Activated naive CD8-positive, alpha-beta T cell treated with anti-CD3 and anti-CD28 coated beads, Interleukin-2, amount 10 ng/mL, durations not matched to agents 7 days and 5 days (primary cell): ENCODE measurements around the gene SLC25A21. TPM values are rescaled to one million over a fixed set of nuclear protein-coding genes. Genes with fewer than 3 reads are reported as not detected.

Experiments used
- ATAC-seq: fragments of 150-1000 bp; cut with Tn5 transposase; one replicate; pipeline ENCODE4 v1.10.0; 2021; ENCODE audit warnings: low read depth, moderate library complexity
- POLR2A ChIA-PET: fragments of 350-600 bp; sonication (Branson Sonifier 250); formaldehyde crosslinking; loops from one replicate; lab custom pipeline; 2021; ENCODE audit warnings: antibody characterized with exemption; lab: Charles Lee
- DNase-seq: peaks from one replicate; pipeline ENCODE4 v3.0.0; 2021
- H3K27ac Mint-ChIP-seq: one replicate; pipeline ENCODE4 v1.8.0; 2022; ENCODE audit warnings: mild to moderate bottlenecking, mixed read lengths
- H3K27me3 Mint-ChIP-seq: one replicate; pipeline ENCODE4 v1.8.0; 2022; ENCODE audit warnings: mild to moderate bottlenecking, moderate library complexity, mixed read lengths
- H3K36me3 Mint-ChIP-seq: one replicate; pipeline ENCODE4 v1.8.0; 2021; ENCODE audit warnings: mild to moderate bottlenecking, mixed read lengths
- H3K4me1 Mint-ChIP-seq: one replicate; pipeline ENCODE4 v1.8.0; 2021; ENCODE audit warnings: mixed read lengths
- H3K4me3 Mint-ChIP-seq: one replicate; pipeline ENCODE4 v1.8.0; 2022; ENCODE audit warnings: mild to moderate bottlenecking, moderate library complexity, mixed read lengths
- H3K9me3 Mint-ChIP-seq: one replicate; pipeline ENCODE4 v1.8.0; 2021; ENCODE audit warnings: mixed read lengths
- microRNA-seq: library from miRNA; unstranded; fragments of <30 nt; microRNA quantifications from one replicate; pipeline ENCODE4 v1.2.0, GENCODE V29; 2022
- total RNA-seq, 2 experiments: library from RNA; stranded (reverse); gene quantifications; one replicate each; pipeline ENCODE4 v1.2.3, GENCODE V29; 2021

SLC25A21 gene
- total RNA-seq, 2 experiments from 2014 or later: not detected

DNA sequence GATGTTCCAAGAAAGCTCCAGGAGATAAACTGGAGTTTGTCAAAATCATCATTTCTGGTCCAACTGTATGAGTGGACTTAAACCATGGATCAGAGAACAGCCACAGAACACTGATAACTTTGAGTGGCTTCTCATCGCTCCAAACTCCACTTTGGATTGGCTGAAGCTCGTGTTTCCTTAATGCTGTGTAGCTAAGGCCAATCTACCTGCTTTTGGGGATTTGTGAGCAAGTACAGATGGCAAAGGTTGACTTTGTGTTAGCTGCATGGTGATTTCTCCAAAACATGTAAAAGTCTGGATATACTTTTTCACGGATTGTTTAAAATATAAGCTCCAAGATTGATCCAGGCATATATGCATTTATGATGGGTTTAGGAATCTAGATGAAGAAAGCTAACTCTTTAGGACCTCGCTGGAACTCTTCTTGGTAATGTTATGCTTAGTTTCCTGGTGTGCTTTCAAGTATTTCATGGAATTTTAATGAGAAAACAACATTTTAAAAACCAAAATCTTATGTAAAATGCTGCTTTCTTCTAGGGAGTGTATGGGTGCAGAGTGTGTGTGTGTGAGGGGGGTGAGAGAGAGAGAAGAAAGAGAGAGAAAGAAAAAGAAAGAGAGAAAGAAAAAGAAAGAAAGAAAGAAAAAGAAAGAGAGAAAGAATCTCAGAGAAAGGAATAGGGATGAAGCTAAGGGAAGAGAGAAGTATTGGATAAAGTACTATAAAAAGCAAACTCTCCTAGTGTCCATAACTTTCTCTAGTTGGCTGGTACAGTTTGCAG lies 522.3 kb downstream of the SLC25A21 start:
- ATAC-seq (no peak), DNase-seq (no peak)
- H3K4me3 Mint-ChIP-seq: no peak overlapping the region
- H3K9me3 Mint-ChIP-seq: peaks cover 2% of the 10 kb centered on the region
- H3K27me3 Mint-ChIP-seq: peaks cover 73% of the 10 kb centered on the region
- H3K36me3 Mint-ChIP-seq: no peaks in the 10 kb centered on the region
- POLR2A ChIA-PET: no interaction called here
- H3K4me1 Mint-ChIP-seq: peaks cover 5% of the 10 kb centered on the region
- H3K27ac Mint-ChIP-seq: no peak overlapping the region

DNA sequence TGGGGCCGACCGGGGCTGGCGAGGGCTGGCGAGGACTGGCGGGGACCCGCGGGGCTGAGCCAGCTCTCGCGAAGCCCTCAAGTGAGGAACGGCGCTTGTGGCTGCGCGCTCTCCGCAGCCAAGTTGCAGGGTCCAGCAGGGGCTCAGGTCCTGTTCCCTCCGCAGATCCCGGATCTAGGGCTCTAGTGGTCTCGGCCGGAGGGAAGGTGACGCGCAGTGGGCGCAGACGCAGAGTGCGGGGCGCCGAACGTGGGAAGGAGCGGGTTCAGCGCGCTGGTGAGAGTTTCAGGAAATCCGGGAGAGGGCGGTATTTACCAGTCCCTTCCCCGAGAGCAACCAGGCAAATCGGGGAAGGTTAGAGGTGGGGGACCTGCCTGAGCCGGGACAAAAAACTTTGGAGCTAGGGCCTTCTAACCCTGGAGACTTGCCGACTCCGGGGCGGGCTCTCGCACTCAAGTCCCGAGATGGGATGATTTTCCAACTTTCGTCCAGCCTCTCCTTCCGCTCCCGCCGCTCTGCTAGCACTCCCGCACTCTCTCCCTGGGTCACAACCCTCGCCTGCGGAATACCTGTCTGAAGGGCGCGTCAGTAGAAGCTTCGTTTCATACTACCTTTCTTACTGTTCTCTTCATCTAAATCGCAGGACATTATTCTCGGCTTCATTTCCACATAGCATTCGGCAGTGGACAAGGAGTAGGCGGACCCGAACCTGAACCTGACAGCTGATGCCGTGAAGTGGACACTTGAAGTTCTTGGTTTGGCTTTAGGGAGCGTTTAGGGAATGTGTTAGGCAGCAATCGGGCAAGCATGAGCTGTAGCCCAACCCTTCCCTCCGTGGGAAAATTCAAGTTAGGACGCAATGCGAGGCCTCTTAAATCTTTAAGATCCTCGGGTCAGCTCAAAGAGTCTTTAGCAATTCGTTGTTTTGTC lies 524.3 kb downstream of the SLC25A21 start:
- H3K9me3 Mint-ChIP-seq: no peaks in the 10 kb centered on the region
- peaks cover 5% of the 10 kb centered on the region for H3K4me1 Mint-ChIP-seq
- ATAC-seq: no peak
- H3K36me3 Mint-ChIP-seq: no peaks in the 10 kb centered on the region
- peaks cover 55% of the 10 kb centered on the region for H3K27me3 Mint-ChIP-seq
- DNase-seq: no peak
- H3K27ac Mint-ChIP-seq: no peak overlapping the region
- no peak overlapping the region for H3K4me3 Mint-ChIP-seq
- POLR2A ChIA-PET: no interaction called here

DNA sequence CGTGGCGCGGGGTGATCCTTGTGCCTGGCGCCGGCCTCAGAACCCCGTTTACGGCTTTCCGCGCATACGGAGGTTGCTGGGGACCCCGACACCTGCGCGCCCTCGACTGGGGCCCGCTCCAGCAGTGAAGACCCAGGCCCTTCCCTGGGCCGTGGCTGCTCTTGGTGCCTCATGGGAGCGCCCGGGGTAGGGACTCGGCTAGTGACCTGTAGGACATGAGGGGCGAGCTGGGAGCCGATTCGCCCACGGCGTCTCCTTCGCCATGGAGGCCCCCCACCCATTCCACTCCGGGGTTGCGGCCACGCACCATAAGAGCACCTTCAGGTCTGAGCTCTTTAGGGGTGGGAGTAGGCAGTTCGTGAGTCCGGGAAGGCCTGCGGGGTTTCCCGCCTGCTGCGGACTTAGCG lies 525.0 kb downstream of the SLC25A21 start:
- POLR2A ChIA-PET: no interaction called here
- ATAC-seq (no peak), DNase-seq (no peak)
- Mint-ChIP-seq H3K36me3 (no peaks in the 10 kb centered on the region), H3K27me3 (peaks cover 51% of the 10 kb centered on the region), H3K9me3 (no peaks in the 10 kb centered on the region), H3K4me3 (no peak overlapping the region), H3K27ac (no peak overlapping the region), H3K4me1 (peaks cover 5% of the 10 kb centered on the region)

DNA sequence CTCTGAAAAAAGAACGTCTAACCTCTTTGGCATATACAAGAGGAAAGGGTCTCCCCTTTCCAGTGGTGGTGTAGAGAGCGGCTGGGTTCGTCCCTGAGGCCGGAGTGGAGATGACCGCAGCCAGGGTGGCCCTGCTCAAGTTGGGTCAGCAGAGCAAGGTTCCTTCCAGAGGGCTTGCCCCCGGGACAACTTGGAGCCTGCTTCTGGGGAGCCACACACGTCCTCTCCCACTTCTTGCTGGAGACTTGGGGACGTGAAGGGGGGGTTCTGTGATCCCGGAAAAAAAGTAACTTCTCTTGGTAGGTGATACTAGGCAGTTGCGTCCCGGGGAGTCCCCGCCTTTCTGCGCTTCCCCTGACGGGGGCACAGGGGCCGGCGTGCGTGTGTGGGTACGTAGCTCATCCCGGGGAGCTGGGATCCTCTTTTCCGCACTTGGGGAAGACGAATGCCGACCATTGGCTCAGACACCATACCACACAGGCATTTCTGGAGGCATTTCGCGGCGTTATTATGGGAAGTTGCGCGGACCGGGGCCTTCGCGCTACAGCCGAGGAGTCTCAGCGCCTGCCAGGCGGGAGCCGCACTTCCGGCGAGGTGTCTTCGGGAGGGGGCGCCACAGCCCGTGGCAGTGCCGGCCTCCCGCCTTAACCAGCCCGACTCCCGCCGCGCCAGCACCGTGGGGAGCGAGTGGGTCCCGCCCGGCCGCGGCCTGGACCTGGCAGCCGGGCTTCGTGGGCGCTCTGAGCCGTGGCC lies 525.6 kb downstream of the SLC25A21 start:
- Mint-ChIP-seq H3K27me3 (peaks cover 48% of the 10 kb centered on the region), H3K4me3 (no peak overlapping the region), H3K4me1 (peaks cover 5% of the 10 kb centered on the region), H3K36me3 (no peaks in the 10 kb centered on the region), H3K27ac (no peak overlapping the region), H3K9me3 (no peaks in the 10 kb centered on the region)
- DNase-seq (no peak), ATAC-seq (no peak)
- POLR2A ChIA-PET: no interaction called here

DNA sequence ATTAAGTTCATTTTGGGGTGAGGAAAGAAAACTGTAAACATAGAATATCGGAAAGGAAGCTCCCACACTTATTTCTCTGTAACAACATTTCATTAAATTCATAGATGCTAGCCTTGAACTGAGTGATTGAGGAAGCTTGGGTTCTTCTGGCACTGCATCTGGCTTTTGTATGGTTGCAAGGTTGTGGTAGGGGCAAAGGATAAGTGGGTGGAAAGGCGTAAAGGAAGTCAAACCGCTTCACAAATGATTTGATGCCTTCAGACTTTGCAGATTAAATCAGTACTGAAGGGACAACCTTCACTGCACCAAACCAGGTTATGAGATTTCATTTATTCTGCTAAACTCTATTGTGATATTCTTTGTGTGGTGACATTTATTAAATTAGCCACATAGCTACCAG lies 538.8 kb downstream of the SLC25A21 start:
- ATAC-seq: no peak
- Mint-ChIP-seq H3K27ac (no peak overlapping the region), H3K27me3 (peaks cover 4% of the 10 kb centered on the region), H3K4me3 (no peak overlapping the region), H3K36me3 (no peaks in the 10 kb centered on the region), H3K4me1 (no peaks in the 10 kb centered on the region), H3K9me3 (peaks cover 4% of the 10 kb centered on the region)
- no peak for DNase-seq
- POLR2A ChIA-PET: no interaction called here

Small RNAs within 50 kb of the gene (microRNA-seq; reads per million reads assigned to microRNA genes)
- not detected for gene MIR4503

Other genes with a start within 250 kb of the SLC25A21 start
- not detected for gene MIPOL1, start 25.3 kb upstream of the SLC25A21 start, total RNA-seq